ENCODE measurements around the gene FBN1.

The FBN1 gene

GRCh38 chr15:48650931-48651330, 5.4 kb upstream of the FBN1 start:
- DNase-seq: no peak

DNA sequence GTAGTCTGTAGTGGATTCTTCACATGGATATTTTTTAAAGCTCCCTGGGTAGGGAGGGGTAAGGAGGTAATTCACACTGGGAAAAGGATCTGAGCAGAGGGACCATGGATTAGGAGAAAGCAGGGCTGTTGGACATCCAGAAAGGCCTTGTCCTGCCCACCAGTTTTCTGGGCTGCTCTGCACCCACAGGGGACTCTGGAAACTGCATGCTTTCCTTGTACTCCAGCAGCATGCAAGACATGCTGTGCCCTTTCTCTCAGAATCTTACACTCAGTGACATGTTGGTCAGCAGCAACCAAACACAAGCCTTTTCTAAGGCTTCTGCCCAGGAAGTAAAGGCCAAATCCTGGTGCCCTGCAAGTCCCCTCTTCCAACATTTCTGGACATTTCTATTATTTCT, 2.5 kb upstream of the FBN1 start:
- no peak for DNase-seq

- DNase-seq: no peak
Measured at GRCh38 chr15:48646331-48646730, 822 bp upstream of the FBN1 start.

GRCh38 chr15:48644827-48645557, 517 bp downstream of the FBN1 start:
- DNase-seq: peak; percentile 55

GRCh38 chr15:48644467-48644826, 1.1 kb downstream of the FBN1 start:
- no peak for DNase-seq

DNA sequence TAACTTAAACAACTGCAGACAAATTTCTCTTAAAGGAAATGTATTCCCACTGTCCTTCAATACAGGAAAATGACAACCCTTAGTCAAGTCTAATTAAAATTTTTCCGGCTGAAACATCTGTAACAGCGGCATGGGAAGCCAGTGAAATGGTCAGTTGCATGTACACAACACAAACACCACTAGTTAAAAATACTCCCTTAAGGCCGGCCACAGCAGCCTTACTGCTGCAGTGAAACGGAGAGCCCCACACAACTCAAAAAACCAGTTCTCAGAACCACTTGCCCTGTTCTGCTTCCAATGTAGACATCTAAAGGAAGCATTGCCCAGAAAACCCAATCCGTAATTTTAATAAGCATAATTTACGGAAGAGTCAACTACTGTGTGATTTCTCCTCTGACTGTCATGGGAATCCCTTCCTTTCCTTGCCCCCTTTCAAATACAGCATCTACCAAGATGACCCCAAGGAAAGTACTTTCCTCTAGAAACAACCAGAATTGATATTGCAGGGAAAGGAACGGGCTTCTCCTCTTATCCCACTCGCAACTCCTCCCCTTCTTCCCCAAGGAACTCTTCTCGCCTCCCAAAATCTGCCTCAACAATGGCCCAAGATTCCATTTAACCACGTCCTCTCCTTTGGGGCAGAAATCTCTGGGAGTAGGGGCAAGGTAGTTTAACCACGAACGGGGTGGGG, 1.6 kb downstream of the FBN1 start:
- no peak for DNase-seq

DNA sequence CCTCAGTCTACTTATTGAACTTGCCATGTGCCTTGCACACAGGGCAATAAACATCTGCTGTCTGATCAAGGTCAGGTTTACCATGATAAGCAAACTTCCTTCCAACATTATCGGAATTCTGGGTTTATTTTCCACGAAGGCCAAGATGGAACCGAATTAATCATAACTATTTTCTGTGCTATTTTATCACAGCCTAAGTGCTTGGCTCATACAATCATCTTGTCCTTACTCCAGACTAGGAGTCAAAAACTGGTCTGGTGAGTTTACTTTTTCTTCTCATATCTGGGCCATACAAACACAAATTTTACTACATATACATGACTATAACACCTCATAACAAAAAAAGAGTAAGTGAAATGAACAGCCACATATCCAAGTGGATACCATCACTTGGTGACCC, 2.3 kb downstream of the FBN1 start:
- DNase-seq: no peak

GRCh38 chr15:48642795-48643194, 2.7 kb downstream of the FBN1 start:
- no peak for DNase-seq

DNA sequence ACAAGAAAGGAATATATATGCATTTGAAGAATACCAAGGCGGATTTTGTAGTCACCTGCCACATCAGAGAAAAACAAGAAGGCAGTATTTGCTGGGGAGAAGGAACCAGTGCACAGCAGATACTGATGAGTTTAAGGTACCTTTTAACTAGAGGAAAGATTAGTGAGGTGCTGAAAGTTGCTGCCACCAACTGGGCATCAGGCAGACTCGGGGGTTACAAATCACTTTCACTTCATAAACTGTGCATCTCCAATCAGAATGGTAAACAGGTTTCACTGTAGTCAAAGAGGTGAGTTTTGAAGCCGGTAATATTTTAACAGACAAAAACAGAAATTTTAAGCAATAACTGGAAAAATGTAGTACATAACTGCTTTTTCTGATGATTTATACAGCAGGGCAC, 4.1 kb downstream of the FBN1 start:
- no peak for DNase-seq

- no peak for DNase-seq
Measured at GRCh38 chr15:48638963-48639362, 6.5 kb downstream of the FBN1 start.

- no peak for DNase-seq
Measured at GRCh38 chr15:48637639-48638038, 7.9 kb downstream of the FBN1 start.

DNA sequence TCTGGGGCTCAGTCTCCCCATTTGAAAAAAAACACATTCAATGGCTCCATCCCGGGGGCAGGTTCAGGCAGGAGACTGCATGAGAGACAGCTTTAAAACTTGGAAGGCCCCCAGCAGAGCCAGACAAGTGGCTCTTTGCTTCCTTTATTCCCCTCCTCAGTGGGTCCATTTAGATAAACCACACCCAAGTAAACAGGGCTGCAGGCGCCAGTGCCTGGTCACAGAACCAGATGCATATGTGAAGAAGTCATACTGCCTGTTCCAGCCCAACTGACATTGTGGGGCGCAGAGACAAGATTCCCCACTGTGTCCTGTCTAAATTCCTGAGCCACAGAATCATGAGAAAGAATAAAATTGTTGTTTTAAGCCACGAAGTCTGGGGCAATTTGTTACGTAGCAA, 9.0 kb downstream of the FBN1 start:
- no peak for DNase-seq

DNA sequence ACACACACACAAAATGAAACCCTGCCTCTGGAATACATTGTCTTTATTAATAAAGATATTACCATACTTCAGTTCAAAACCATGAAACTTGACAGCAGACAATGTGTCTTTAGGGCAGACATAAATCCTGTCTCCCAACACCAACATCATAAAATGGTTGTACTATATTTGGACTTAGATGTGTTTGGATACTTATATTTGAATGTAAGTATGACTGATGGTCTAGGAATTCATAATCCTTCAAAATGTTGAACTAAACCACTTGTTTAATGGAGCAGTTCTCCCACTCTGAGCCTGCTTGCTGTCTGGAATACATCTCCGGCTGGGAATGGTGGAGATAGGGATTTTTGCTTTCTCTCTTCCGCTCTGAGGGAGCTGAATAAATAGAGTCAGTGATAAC, 10.6 kb downstream of the FBN1 start:
- no peak for DNase-seq

GRCh38 chr15:48634096-48634495, 11.4 kb downstream of the FBN1 start:
- DNase-seq: no peak

- no peak for DNase-seq
Measured at GRCh38 chr15:48632651-48633050, 12.9 kb downstream of the FBN1 start.

GRCh38 chr15:48631176-48631770, 14.2 kb downstream of the FBN1 start:
- no peak for DNase-seq

GRCh38 chr15:48630245-48630644, 15.3 kb downstream of the FBN1 start:
- DNase-seq: no peak

DNA sequence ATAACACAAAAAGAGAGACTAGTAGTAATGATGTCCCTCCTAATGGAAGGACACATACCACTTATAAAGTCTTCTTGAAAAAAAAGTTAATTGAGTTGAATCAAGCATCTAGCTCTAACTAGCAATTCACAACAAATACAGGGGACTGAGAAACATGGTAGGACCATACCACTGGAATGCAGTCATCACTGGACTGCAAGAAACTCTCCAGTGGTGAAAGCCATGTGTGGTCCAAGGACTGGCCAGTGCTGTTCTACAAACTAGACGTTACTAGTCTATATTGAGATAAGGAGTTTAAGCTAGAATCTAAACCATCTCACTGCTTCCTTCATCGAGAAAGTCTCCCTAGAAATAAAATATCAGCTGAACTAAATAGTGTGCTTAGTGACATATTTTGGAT, 16.7 kb downstream of the FBN1 start:
- DNase-seq: no peak

GRCh38 chr15:48627260-48627940, 18.1 kb downstream of the FBN1 start:
- no peak for DNase-seq

GRCh38 chr15:48625126-48625525, 20.4 kb downstream of the FBN1 start:
- DNase-seq: no peak

DNA sequence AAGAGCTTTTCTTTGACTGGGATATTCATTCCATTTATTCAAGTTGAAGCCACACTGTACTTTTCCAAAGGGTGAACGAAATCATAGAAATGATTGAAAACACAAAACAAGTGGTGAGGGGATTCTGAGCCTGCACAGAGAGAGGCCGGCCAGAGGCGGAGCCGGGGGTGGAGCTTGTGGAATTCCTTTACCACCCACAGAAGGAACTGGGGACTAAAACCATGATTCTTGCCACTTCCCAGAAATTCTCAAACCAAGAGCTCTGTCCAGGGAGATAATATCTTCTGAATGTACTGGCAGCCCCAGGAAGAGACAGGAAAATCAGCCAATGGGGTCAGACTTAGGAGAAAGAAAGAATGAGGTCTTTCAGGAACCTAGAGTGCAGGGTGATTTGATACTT, 20.8 kb downstream of the FBN1 start:
- DNase-seq: no peak

DNA sequence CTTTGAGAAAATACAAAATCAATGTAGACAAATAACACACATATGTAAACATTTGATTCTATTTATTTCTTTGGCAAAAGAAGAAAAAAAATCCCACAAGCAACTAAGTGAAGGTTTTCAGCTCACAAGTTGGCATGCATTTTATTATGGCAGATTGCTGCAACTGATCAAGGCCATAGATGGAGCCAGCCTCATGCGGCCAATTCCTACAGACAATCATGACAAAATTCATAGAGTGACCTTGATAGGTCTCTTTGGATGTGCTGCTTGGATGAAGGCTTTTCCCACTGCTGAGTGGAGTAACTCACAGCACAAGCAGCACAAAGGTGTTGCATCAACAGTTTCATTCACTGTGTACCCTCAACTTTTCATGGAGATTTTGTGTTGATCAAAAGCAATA, 22.1 kb downstream of the FBN1 start:
- no peak for DNase-seq

DNA sequence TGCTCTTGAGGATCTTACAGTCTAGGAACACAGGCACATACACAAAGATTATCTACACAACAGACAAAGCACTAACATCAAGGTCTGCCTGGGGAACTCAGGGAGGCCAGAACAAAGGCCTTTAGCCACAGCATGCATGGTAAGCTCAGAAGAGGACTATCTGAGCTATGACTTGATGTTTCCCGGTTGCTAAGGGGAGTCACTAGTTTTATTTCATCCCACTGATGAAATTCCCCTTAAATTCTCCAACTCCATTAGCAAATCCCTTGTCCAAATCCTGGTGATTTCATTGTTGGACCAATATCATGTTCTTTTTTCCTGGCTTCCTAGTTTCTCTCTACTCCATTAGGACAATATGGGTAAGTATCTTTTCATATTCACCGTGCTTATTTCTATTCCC, 23.3 kb downstream of the FBN1 start:
- no peak for DNase-seq

DNA sequence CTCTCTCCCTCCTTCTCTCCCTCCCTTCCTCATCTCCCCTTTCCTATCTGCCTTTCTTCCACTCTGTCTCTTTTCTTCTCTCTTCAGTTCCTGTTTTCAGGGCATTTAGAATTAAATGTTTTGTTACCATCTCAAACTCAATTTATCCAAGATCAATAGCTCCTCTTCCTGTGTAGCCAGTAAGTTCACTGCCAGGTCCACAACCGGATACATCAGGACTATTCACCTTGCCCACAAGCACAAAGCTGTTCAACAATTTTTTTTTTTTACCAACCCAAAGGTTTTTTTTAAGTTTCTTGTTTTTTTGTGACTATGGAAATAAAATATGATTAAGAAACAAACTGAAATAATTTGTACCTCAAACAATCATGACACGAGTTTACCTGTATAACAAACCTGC, 26.1 kb downstream of the FBN1 start:
- DNase-seq: no peak
